ENCODE results near the gene FAM228B. TPM values are rescaled to one million over a fixed set of nuclear protein-coding genes. Genes with fewer than 3 reads are reported as not detected.

Gene FAM228B
- 6.3 and 9.3 TPM in 2 replicates for total RNA-seq

GRCh38 chr2:24123195-24123921 is at the start of gene FAM228B, which contains the start of gene PFN4:
TSS of gene FAM228B (plus strand) at chr2:24123469. CDS start at chr2:24124362, 893 bp downstream.
TSS of gene PFN4 (minus strand) at chr2:24123334. CDS start at chr2:24122535, 799 bp downstream.

GRCh38 chr2:24075915-24076848 is 47.1 kb upstream of the FAM228B start, which contains the start of gene SF3B6:
TSS of gene SF3B6 (minus strand) at chr2:24076326. CDS start at chr2:24076229, 97 bp downstream.

GRCh38 chr2:24084386-24085199 is 38.7 kb upstream of the FAM228B start, which contains the start of gene TP53I3:
TSS of gene TP53I3 (minus strand) at chr2:24084834. CDS start at chr2:24084326, 508 bp downstream.

GRCh38 chr2:24174851-24175277 is 51.6 kb downstream of the FAM228B start, which contains the start of gene FAM228A:
TSS of gene FAM228A (plus strand) at chr2:24175053. CDS start at chr2:24175481, 428 bp downstream.

Other genes starting within 250 kb of the FAM228B start
- 7.9 and 18.8 TPM in 2 replicates for gene ATAD2B, start 196.3 kb upstream of the FAM228B start, total RNA-seq
- gene UBXN2A, start 183.0 kb upstream of the FAM228B start, total RNA-seq = 13.4 and 13.5 TPM in 2 replicates
- 0.17 TPM in 1 of 2 replicates, not detected in the other for gene MFSD2B, start 113.4 kb upstream of the FAM228B start, total RNA-seq
- gene WDCP, start 76.1 kb upstream of the FAM228B start, total RNA-seq = 11.2 and 12.2 TPM in 2 replicates
- gene FKBP1B, start 73.7 kb upstream of the FAM228B start, total RNA-seq = 10.1 and 10.9 TPM in 2 replicates
- 101 and 194 TPM in 2 replicates for gene SF3B6, start 47.1 kb upstream of the FAM228B start, total RNA-seq
- 59.9 and 88.3 TPM in 2 replicates for gene TP53I3, start 38.6 kb upstream of the FAM228B start, total RNA-seq
- gene PFN4, start 135 bp upstream of the FAM228B start, total RNA-seq = 0.44 and 0.83 TPM in 2 replicates
- gene FAM228A, start 51.6 kb downstream of the FAM228B start, total RNA-seq = 1.3 and 6.0 TPM in 2 replicates
- 33.7 and 36.2 TPM in 2 replicates for gene ITSN2, start 237.1 kb downstream of the FAM228B start, total RNA-seq

Measured in smooth muscle cell of trachea (primary cell).